HTERT RPE-1 (cell line): Measurements from ENCODE around the gene UBE2F.
"Not testable (repeated sequence)": the region's sequence is repeated elsewhere in the genome, so short reads cannot be mapped to it uniquely, and the experiment has no call there.

Experiments
- in situ Hi-C: fragments of 300-500 bp; cut with MboI; formaldehyde crosslinking; loops from 4 replicates; pipeline ENCODE4 v1.14.3; 2020; ENCODE audit warnings: low sequenced_read_pairs

UBE2F gene

GRCh38 chr2:238042090-238042489 lies 75.3 kb downstream of the UBE2F start:
- in situ Hi-C loops: no loop called here

- in situ Hi-C loops: no loop called here
Measured at GRCh38 chr2:238042849-238043584, 76.2 kb downstream of the UBE2F start.

- in situ Hi-C loops: no loop called here
Measured at GRCh38 chr2:238043851-238044250, 77.0 kb downstream of the UBE2F start.

GRCh38 chr2:238045575-238045974 lies 78.8 kb downstream of the UBE2F start:
- in situ Hi-C loops: no loop called here

GRCh38 chr2:238046725-238047270 lies 80.0 kb downstream of the UBE2F start:
- in situ Hi-C loops: no loop called here

- in situ Hi-C loops: no loop called here
Measured at GRCh38 chr2:238053191-238053776, 86.5 kb downstream of the UBE2F start.

- in situ Hi-C loops: no loop called here
Measured at GRCh38 chr2:238055841-238056240, 89.0 kb downstream of the UBE2F start.

GRCh38 chr2:238057696-238058575 lies 91.1 kb downstream of the UBE2F start:
- in situ Hi-C loops: not testable (repeated sequence)

GRCh38 chr2:238059505-238059904 lies 92.7 kb downstream of the UBE2F start:
- in situ Hi-C loops: no loop called here

GRCh38 chr2:238060096-238060541 lies 93.3 kb downstream of the UBE2F start:
- in situ Hi-C loops: no loop called here

- in situ Hi-C loops: no loop called here
Measured at GRCh38 chr2:238060542-238061314, 93.9 kb downstream of the UBE2F start, which contains the start of gene SCLY. Gene SCLY (plus strand): TSS chr2:238061001. CDS start chr2:238061055, 54 bp downstream.

GRCh38 chr2:238061315-238062202 lies 94.7 kb downstream of the UBE2F start:
- in situ Hi-C loops: no loop called here

- in situ Hi-C loops: no loop called here
Measured at GRCh38 chr2:238063414-238064189, 96.8 kb downstream of the UBE2F start.

- in situ Hi-C loops: no loop called here
Measured at GRCh38 chr2:238064376-238064775, 97.6 kb downstream of the UBE2F start.

GRCh38 chr2:238065071-238065846 lies 98.4 kb downstream of the UBE2F start:
- in situ Hi-C loops: no loop called here

GRCh38 chr2:238066218-238066617 lies 99.4 kb downstream of the UBE2F start:
- in situ Hi-C loops: no loop called here

- in situ Hi-C loops: not testable (repeated sequence)
Measured at GRCh38 chr2:238066718-238067117, 99.9 kb downstream of the UBE2F start.

GRCh38 chr2:238067939-238068338 lies 101.1 kb downstream of the UBE2F start:
- in situ Hi-C loops: no loop called here
